Activated naive CD4-positive, alpha-beta T cell treated with anti-CD3 and anti-CD28 coated beads, Interleukin-2, amount 50 U/mL, for 16 hours (primary cell): ENCODE measurements around the gene MTCL1.

ENCODE experiments used
- DNase-seq: peaks from one replicate; pipeline ENCODE4 v3.0.0-alpha.2; 2020

The MTCL1 gene

DNA sequence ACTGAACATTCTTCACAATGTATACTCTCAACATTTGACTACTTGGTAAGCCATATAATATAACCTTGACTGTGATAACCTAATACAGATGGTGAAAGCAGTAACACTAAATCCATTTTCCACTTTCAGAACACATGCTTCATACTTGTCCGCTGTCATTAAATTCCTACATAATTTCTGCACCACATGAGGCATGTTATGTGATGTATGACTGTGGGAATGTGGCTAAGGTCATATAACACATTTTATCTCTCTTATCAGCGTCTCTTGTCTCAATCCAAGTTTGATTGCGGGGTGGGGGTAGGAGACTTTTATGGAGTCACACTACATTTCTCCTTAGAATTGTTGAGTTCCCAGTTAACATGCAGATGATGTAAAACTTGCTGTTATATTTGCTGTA is 110.9 kb downstream of the MTCL1 start:
- DNase-seq = no peak

DNA sequence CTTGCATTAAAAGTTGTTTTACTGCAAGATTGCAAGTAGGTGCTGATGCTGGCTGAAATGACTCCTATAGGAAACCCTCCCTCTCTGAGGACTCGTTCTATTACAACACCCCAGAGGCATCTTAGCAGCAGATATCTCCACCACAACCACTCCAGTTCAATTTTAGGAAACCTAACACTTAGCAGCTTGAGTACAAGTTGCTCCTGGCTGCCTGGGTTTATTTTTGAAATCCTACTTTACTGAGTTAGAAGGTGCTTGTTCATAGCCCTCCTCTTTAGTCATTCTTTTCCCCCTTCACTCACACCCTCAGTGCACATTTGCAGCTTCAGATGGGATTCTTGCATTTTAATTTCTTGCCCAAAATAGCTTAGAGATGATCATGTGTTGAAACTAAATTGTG is 111.5 kb downstream of the MTCL1 start:
- DNase-seq = no peak

DNA sequence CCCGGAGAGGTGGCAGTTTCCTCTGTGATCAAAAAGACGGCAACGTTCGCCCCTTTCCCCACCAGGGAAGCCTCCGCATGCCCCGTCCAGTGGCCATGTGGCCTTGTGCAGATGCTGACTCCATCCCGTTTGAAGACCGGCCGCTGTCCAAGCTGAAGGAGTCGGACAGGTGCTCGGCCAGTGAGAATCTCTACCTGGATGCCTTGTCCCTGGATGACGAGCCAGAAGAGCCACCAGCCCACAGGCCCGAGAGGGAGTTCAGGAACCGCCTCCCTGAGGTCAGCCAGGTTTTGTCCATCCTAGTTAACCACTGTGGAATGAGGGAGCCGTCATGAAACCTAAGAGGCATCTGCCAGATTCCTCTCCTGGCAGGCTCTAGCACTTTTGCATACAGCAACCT is 113.6 kb downstream of the MTCL1 start:
- DNase-seq = no peak

DNA sequence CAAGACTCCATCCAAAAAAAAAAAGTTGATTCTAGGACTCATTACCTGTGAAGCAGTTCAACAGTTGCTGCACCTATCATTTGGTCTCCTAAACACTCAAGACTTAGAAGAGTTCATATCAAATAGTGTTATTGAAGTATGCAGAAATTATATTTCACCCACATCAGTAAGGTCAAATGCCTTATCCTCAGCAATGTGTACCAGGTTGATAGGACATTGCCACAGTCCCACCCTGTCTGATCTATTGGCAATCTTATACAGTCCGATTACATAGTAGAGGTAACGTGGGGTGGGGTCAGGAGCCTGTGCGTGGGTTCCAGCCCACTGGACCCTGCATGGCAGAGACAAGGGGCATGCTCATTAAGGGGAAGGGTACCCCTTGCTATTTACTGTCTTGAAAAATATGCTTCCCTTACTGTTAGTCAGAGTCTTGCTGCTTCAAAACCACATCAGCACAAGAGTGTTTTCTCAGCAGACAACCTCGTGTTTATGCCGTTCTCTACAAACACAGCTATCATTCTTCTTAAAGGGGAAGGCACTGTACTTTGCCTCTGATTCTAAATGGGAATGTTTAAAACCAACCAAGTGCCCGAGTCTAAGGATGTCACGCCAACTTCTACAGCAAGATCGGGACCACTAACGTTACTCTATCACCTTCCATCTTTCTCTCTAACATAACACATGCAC is 115.2 kb downstream of the MTCL1 start:
- DNase-seq = no peak

GRCh38 chr18:8821083-8821465 is 115.7 kb downstream of the MTCL1 start:
- no peak for DNase-seq

DNA sequence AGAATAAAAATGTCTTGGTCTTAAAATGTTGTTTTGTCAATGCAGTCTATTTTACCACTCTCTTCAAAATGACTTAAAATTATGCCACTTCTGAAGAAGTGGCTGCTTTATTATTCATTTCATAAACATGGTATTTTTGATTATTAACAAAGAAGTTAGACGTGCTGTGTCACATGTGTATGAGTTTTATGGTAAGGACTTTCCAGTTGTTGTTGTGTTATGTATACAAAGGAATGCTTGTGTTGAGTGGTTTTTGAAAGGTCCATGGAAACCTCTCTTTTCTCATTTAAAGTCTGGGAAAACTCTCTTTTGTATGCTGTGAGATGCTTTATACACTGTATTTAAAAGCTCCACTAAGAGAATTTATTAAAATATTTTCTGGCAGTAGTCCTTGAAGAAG is 116.2 kb downstream of the MTCL1 start:
- DNase-seq = no peak

DNA sequence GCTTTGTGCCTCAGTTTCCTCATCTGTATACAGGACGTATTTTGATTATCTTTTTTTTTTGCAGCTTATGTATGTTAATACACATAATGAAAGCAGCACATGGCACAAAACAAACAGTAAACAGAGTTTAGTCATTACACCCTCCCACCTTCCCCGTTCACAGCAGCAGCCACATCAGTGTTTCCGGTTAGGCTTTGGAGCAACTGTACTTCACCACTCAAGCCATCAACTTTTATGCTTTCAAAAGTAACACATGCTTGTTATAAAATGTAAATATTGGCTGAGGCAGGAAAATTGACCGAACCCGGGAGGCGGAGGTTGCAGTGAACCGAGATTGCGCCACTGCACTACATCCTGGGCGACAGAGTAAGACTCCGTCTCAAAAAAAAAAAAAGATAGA is 117.3 kb downstream of the MTCL1 start:
- no peak for DNase-seq

DNA sequence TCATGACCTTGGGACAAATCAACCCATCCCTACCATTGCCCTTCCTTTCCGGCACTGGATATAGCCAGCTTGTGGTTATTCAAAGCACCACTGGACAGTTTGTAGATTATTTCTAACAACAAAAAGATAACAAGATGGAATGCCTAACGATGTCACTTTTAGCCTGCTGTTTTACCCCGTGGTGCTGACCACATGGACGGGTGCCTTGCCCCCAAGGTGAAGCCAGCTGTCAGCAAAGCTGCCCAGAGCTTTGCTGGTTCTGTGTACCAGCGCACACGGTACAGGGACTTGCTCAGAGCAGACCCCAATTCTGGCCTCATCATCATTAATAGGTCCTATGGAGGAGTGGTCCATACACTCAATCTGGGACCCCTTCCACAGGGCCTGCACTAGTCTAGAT is 118.2 kb downstream of the MTCL1 start:
- no peak for DNase-seq

- no peak for DNase-seq
These were observed 119.5 kb downstream of the MTCL1 start for GRCh38 chr18:8824846-8825245.

DNA sequence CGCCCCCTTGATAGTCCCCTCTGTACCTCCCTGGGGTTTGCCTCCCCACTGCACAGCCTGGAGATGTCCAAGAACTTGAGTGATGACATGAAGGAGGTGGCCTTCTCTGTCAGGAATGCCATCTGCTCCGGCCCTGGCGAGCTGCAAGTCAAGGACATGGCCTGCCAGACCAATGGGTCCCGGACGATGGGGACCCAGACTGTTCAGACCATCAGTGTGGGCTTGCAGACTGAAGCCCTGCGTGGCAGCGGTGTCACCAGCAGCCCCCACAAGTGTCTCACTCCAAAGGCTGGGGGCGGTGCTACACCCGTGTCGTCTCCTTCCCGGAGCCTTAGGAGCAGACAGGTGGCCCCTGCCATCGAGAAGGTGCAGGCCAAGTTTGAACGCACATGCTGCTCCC is 119.9 kb downstream of the MTCL1 start:
- DNase-seq = no peak

- no peak for DNase-seq
These were observed 120.5 kb downstream of the MTCL1 start for GRCh38 chr18:8825729-8826375.

GRCh38 chr18:8826514-8826913 is 121.2 kb downstream of the MTCL1 start:
- no peak for DNase-seq

DNA sequence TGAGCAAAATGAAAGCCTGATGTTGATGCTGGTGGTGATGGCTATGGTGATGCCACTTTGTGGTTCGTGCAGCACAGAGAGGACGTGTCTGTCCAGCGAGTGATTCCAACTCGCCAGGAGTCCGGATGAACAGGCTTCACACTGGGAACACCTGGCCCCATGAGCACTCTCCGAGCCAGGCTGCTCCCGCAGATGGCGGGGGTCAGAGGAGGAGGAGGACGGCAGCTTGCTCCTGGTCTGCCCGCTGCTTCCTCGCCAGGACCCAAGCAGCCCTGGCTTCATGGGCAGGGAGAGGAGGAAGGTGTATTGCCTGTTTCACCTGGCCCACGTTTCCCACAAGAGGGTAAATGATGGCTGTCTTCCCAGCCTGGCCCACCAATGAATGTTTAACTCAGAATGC is 121.6 kb downstream of the MTCL1 start:
- no peak for DNase-seq

- no peak for DNase-seq
These were observed 122.9 kb downstream of the MTCL1 start for GRCh38 chr18:8828300-8828699.

DNA sequence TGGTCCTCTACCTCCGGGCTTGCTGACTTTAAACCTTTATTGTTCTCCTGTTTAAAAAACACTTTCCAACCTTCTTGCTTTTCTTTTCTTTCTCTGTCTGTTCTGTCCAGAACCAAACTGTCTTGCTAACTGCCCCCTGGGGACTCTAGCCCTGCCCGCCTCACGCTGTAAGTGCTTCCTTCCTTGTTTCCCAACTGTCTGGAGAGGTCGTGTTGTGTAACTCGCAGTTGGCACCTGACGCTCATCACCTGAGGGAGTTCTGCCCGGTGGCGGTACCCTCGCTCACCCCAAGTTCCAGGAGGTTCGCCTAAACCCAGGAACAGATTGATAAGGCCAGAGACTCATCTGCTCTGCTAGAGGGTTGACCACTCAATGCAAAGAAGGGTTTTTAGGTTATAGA is 123.4 kb downstream of the MTCL1 start:
- DNase-seq = no peak

DNA sequence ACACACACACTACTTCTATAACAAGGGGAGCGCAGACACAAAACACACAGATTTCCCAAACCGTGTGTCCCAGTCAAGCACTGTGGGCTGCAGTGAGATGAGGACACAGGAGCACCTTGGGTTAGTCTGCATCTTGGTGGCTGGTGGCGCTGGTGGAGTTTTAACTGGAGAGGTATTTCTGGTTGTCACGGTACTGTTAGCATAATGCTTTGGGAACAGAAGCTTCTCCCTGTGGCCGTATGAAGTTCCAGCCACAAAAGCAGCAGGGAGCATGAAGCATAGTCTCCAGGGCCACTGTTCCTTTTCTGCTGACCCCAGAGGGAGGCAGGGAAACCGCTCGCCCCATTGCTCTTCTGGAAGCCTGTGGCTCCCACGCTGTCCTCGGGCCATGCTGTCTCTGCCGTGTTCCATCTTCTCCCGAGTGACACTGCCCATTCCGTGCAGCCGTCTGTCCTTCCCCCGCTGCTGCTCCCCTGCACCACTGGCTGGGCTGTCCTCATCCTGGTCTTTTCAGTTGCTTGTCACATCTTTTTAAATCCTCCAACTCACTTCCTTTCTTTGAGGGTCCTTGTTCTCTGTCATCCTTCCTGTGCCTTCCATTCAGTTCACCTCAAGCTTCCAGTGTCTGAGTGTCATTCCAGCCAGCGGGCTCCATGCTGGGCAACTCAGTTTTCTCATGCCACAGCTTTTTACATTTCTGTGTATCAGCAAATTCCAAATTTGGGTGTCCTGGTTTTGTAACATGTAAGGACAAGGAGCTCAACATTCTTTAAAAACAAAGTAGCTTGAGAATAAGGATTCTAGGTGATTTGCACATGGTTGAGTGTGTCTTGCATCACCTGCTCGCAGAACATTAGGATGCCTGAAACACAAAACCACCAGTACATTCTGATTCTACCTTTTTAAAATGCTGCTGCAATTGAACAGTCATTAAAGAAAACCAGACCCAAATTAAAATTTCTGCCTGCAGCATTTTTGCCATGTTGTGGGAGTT is 125.0 kb downstream of the MTCL1 start:
- no peak for DNase-seq

DNA sequence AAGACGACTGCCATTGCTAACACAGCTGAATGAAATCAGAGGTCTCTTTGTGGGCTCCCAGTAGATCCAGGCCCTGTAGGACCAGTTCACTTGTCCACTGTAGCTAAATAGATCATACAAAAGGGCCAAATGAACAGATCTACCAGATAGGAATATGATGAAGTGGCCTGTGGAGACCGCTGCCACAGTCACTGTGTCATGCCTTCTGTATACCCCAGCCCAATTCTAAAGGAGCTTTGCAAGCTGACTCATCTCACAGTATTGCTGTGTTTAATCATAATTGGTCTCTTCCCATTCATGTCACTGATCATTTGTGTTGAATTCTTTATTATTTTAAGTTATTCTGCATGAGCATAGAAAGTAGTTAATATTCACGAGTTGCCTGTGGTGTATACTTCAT is 125.8 kb downstream of the MTCL1 start:
- no peak for DNase-seq

DNA sequence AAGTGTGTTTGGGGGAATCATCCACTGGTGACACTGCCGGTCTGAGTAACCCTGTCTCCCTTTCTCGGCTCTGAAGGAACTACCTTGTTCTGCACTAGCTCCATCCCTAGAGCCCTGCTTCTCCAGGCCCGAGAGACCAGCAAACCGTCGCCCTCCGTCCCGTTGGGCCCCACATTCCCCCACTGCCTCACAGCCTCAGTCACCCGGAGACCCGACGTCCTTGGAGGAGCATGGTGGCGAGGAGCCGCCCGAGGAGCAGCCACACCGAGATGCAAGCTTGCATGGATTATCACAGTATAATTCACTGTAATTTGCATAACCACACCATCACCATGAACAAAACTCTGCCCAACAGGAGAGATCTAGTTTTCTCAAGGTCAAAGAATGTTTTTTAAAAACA is 126.2 kb downstream of the MTCL1 start:
- no peak for DNase-seq

- no peak for DNase-seq
These were observed 128.1 kb downstream of the MTCL1 start for GRCh38 chr18:8833480-8833879.

DNA sequence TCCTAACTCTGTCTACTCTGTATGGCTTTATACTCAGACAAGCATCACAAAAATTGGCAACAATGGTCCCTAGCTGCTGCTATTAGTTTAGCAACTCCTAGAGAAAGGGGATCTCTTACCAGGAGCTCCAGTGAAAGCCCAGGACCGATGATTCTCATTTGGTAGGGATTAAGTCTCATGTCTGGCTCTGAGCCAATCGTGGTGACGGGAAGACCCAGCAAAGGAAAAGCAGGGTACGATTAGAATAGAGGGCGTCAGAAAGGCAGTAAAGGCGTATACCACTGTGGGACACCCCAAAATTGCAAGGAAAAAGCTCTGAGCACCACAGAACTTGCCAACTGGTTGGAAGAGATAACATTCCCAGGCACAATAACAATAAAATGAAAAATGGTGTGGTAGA is 129.5 kb downstream of the MTCL1 start:
- no peak for DNase-seq

DNA sequence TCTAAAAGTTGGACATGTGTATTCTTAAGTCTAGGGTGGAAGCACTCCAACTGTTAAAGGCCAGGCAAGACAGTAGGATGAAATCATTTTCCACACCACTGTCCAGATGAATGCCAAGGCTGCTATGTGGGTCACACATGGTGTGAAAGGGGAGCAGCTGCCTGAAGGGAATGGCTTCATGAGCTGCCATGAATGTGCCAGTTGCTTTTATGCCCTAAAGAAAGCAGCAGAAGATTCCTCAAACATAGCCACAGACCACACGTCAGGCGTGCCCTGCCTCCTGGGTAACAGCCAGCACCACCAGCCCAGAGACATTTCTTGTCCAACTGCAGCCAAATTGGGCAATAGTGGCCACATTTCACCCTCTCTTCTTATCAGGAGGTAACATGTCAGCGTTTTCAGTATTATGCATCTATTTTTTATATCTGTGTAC is 130.2 kb downstream of the MTCL1 start:
- no peak for DNase-seq

- no peak for DNase-seq
These were observed 133.9 kb downstream of the MTCL1 start for GRCh38 chr18:8839281-8839680.

DNA sequence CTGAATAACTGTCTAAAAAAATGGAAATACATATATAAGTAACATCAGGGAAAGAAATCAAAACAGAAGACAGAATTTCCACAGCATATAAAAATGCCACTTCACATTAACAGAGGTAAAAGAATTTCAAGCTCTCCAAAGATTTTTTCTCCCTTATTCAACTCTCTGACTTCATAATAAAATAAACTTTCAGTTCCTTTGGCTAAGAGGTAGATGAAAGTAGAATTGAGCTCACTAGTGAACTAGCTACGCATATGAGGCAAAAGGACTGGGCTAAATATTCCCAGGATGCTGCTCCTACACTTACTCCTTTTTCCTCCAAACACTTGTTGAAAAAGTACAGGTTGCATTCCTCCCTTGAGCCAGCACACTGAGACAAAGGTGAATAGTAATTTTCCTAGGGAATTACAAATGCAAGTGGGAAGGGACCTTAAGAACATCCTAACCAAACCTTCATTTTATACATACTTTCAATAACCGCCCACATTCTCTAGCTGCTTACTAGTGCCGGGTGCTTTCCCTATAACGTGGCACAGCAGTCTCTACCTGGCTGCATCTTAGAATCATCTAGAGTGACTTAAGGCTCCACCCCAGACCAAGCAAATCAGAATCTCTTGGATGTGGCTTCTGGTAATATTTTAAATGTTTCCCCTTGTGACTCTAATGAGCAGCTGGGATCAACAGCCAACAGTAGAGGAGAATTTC is 136.6 kb downstream of the MTCL1 start:
- no peak for DNase-seq
